ENCODE data around the gene ARHGAP6.

DNA sequence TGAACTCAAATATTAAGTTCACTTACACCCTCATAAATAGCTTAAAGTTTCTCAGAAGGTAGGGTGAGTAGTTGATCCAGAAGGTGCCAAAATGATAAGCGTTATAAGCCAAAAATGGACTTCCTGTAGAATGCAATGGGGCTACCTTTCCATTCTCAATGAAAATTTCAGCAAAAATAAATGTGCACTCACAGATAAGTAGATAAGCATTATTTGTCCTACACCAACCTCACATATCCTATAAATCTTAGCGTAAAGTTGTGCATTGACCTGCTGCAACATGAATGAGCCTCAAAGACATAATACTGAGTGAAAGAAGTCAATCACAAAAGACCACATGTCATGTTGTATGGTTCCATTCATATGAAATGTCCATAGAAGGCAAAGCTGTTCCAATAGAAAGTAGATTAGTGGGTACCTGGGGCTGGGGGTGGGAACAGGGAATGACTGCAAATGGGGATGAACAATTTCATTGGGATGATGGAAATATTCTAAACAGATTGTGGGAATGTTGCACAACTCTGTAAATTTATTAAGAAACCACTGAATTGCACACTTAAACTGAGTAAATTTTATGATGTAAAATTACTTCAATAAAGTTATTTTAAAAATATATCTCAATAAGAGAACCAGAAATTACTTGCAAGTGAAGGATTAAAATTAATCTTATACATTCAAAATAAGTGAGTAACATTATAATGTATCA lies 271.6 kb downstream of the ARHGAP6 start:
- TF ChIP-seq, protein P1, sequence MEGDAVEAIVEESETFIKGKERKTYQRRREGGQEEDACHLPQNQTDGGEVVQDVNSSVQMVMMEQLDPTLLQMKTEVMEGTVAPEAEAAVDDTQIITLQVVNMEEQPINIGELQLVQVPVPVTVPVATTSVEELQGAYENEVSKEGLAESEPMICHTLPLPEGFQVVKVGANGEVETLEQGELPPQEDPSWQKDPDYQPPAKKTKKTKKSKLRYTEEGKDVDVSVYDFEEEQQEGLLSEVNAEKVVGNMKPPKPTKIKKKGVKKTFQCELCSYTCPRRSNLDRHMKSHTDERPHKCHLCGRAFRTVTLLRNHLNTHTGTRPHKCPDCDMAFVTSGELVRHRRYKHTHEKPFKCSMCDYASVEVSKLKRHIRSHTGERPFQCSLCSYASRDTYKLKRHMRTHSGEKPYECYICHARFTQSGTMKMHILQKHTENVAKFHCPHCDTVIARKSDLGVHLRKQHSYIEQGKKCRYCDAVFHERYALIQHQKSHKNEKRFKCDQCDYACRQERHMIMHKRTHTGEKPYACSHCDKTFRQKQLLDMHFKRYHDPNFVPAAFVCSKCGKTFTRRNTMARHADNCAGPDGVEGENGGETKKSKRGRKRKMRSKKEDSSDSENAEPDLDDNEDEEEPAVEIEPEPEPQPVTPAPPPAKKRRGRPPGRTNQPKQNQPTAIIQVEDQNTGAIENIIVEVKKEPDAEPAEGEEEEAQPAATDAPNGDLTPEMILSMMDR (IDR thresholded peaks at IDR 0.05): no peak
- TF ChIP-seq POLR2A (IDR thresholded peaks at IDR 0.05): no peak

All from upper lobe of left lung (tissue), 4 donors.